HEK293 (cell line): ENCODE measurements around the gene TMEM200A.
A peak's percentile ranks its signal among the peaks of the same experiment; 100 is the strongest.

Experiments
- GLI2 ChIP-seq: fragments of 450-650 bp; formaldehyde crosslinking; IDR thresholded peaks from 2 replicates; pipeline ENCODE4; 2017; ENCODE audit warnings: missing biosample characterization, missing genetic modification characterization, low read depth, borderline replicate concordance
- KLF10 ChIP-seq: fragments of 450-650 bp; IDR thresholded peaks from 2 replicates; pipeline ENCODE4 v1.5.1; 2018; ENCODE audit warnings: missing biosample characterization, mild to moderate bottlenecking, missing genetic modification characterization
- KLF16 ChIP-seq: fragments of 450-650 bp; formaldehyde crosslinking; IDR thresholded peaks from 2 replicates; pipeline ENCODE4 v1.5.1; 2017; ENCODE audit warnings: missing biosample characterization, missing genetic modification characterization
- KLF9 ChIP-seq: fragments of 450-650 bp; formaldehyde crosslinking; IDR thresholded peaks from 2 replicates; pipeline ENCODE4 v1.5.1; 2016; ENCODE audit warnings: missing biosample characterization, missing genetic modification characterization, low read depth
- MZF1 ChIP-seq: fragments of 450-650 bp; formaldehyde crosslinking; IDR thresholded peaks from 2 replicates; pipeline ENCODE4 v1.5.1; 2017; ENCODE audit warnings: missing biosample characterization, missing genetic modification characterization, borderline replicate concordance
- PBX3 ChIP-seq: sonication (generic); formaldehyde crosslinking; IDR thresholded peaks from 2 replicates; pipeline ENCODE4 v1.8.1; 2022; ENCODE audit warnings: mild to moderate bottlenecking, moderate library complexity, missing genetic modification reagents
- PRDM1 ChIP-seq: fragments of 450-650 bp; formaldehyde crosslinking; IDR thresholded peaks from 2 replicates; pipeline ENCODE4; 2016; ENCODE audit warnings: missing biosample characterization, missing genetic modification characterization
- REPIN1 ChIP-seq: fragments of 450-650 bp; formaldehyde crosslinking; IDR thresholded peaks from 2 replicates; pipeline ENCODE4 v1.5.1; 2017; ENCODE audit warnings: missing biosample characterization, missing genetic modification characterization, low read depth
- REST ChIP-seq: fragments of 450-650 bp; formaldehyde crosslinking; IDR thresholded peaks from 2 replicates; pipeline ENCODE4 v1.5.1; 2016; ENCODE audit warnings: missing biosample characterization, missing genetic modification characterization
- ZBTB20 ChIP-seq: fragments of 450-650 bp; formaldehyde crosslinking; IDR thresholded peaks from 2 replicates; pipeline ENCODE4 v1.5.1; 2016; ENCODE audit warnings: missing biosample characterization, missing genetic modification characterization
- ZBTB49 ChIP-seq: fragments of 450-650 bp; formaldehyde crosslinking; IDR thresholded peaks from 2 replicates; pipeline ENCODE4 v1.5.1; 2016; ENCODE audit warnings: missing biosample characterization, missing genetic modification characterization, low read depth
- ZFHX2 ChIP-seq: fragments of 450-650 bp; formaldehyde crosslinking; conservative IDR thresholded peaks from 2 replicates; pipeline ENCODE4 v1.5.1; 2016; ENCODE audit warnings: missing biosample characterization, missing genetic modification characterization
- ZFP37 ChIP-seq: fragments of 450-650 bp; formaldehyde crosslinking; IDR thresholded peaks from 2 replicates; pipeline ENCODE4 v1.5.1; 2016; ENCODE audit warnings: missing biosample characterization, missing genetic modification characterization
- ZFP69B ChIP-seq: fragments of 450-650 bp; formaldehyde crosslinking; IDR thresholded peaks from 2 replicates; pipeline ENCODE4 v1.5.1; 2016; ENCODE audit warnings: missing biosample characterization, missing genetic modification characterization
- ZNF324 ChIP-seq: fragments of 450-650 bp; formaldehyde crosslinking; IDR thresholded peaks from 2 replicates; pipeline ENCODE4 v1.5.1; 2016; ENCODE audit warnings: missing biosample characterization, missing genetic modification characterization
- ZNF335 ChIP-seq: fragments of 450-650 bp; formaldehyde crosslinking; conservative IDR thresholded peaks from 2 replicates; pipeline ENCODE4 v1.5.1; 2016; ENCODE audit warnings: missing biosample characterization, missing genetic modification characterization
- ZNF501 ChIP-seq: fragments of 450-650 bp; formaldehyde crosslinking; IDR thresholded peaks from 2 replicates; pipeline ENCODE4 v1.5.1; 2016; ENCODE audit warnings: missing biosample characterization, missing genetic modification characterization
- ZNF76 ChIP-seq: fragments of 450-650 bp; formaldehyde crosslinking; IDR thresholded peaks from 2 replicates; pipeline ENCODE4; 2016; ENCODE audit warnings: low read depth, missing biosample characterization, missing genetic modification characterization, borderline replicate concordance
- TF ChIP-seq, protein P1 (sequence below): fragments of 450-650 bp; formaldehyde crosslinking; IDR thresholded peaks from 2 replicates; pipeline ENCODE4 v1.5.1; 2016; ENCODE audit warnings: missing biosample characterization, missing genetic modification characterization, borderline replicate concordance
- TF ChIP-seq, protein P2 (sequence below): fragments of 450-650 bp; formaldehyde crosslinking; IDR thresholded peaks from 2 replicates; pipeline ENCODE4 v1.5.1; 2016; ENCODE audit warnings: missing biosample characterization, missing genetic modification characterization
- TF ChIP-seq, protein P3 (sequence below): fragments of 450-650 bp; formaldehyde crosslinking; IDR thresholded peaks from 2 replicates; pipeline ENCODE4 v1.5.1; 2016; ENCODE audit warnings: missing biosample characterization, missing genetic modification characterization, borderline replicate concordance

The TMEM200A gene

GRCh38 chr6:130365166-130366106 lies at the start of gene TMEM200A (continued):
- TF ChIP-seq REST (tag by site-specific recombination) (peak; percentile 23; the same call in 1 of the 2 replicates), KLF16 (tag by site-specific recombination) (peak; percentile 63; the same call in 1 of the 2 replicates), ZNF324 (tag by site-specific recombination) (0 out of 2 replicates have a peak, but pooled peaks have one; percentile 43), PBX3 (CRISPR knock-in tag) (0 out of 2 replicates have a peak, but pooled peaks have one; percentile 47), ZFHX2 (tag by site-specific recombination) (no peak; the same call in 1 of the 2 replicates), ZNF76 (tag by site-specific recombination) (0 out of 2 replicates have a peak, but pooled peaks have one; percentile 14), KLF10 (tag by site-specific recombination) (peak; percentile 79), MZF1 (tag by site-specific recombination) (no peak), ZFP37 (tag by site-specific recombination) (peak; percentile 44; the same call in 1 of the 2 replicates), ZBTB20 (tag by site-specific recombination) (peak; percentile 79), GLI2 (tag by site-specific recombination) (no peak), KLF9 (tag by site-specific recombination) (peak; percentile 89), PRDM1 (no peak), ZBTB49 (tag by site-specific recombination) (no peak), ZFP69B (tag by site-specific recombination) (peak; percentile 69), ZNF335 (peak; percentile 85), REPIN1 (no peak), ZNF501 (0 out of 2 replicates have a peak, but pooled peaks have one; percentile 59)
- TF ChIP-seq, protein P1, sequence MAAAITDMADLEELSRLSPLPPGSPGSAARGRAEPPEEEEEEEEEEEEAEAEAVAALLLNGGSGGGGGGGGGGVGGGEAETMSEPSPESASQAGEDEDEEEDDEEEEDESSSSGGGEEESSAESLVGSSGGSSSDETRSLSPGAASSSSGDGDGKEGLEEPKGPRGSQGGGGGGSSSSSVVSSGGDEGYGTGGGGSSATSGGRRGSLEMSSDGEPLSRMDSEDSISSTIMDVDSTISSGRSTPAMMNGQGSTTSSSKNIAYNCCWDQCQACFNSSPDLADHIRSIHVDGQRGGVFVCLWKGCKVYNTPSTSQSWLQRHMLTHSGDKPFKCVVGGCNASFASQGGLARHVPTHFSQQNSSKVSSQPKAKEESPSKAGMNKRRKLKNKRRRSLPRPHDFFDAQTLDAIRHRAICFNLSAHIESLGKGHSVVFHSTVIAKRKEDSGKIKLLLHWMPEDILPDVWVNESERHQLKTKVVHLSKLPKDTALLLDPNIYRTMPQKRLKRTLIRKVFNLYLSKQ: no peak
- TF ChIP-seq, protein P2, sequence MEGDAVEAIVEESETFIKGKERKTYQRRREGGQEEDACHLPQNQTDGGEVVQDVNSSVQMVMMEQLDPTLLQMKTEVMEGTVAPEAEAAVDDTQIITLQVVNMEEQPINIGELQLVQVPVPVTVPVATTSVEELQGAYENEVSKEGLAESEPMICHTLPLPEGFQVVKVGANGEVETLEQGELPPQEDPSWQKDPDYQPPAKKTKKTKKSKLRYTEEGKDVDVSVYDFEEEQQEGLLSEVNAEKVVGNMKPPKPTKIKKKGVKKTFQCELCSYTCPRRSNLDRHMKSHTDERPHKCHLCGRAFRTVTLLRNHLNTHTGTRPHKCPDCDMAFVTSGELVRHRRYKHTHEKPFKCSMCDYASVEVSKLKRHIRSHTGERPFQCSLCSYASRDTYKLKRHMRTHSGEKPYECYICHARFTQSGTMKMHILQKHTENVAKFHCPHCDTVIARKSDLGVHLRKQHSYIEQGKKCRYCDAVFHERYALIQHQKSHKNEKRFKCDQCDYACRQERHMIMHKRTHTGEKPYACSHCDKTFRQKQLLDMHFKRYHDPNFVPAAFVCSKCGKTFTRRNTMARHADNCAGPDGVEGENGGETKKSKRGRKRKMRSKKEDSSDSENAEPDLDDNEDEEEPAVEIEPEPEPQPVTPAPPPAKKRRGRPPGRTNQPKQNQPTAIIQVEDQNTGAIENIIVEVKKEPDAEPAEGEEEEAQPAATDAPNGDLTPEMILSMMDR (tag by site-specific recombination): peak; percentile 85
- TF ChIP-seq, protein P3, sequence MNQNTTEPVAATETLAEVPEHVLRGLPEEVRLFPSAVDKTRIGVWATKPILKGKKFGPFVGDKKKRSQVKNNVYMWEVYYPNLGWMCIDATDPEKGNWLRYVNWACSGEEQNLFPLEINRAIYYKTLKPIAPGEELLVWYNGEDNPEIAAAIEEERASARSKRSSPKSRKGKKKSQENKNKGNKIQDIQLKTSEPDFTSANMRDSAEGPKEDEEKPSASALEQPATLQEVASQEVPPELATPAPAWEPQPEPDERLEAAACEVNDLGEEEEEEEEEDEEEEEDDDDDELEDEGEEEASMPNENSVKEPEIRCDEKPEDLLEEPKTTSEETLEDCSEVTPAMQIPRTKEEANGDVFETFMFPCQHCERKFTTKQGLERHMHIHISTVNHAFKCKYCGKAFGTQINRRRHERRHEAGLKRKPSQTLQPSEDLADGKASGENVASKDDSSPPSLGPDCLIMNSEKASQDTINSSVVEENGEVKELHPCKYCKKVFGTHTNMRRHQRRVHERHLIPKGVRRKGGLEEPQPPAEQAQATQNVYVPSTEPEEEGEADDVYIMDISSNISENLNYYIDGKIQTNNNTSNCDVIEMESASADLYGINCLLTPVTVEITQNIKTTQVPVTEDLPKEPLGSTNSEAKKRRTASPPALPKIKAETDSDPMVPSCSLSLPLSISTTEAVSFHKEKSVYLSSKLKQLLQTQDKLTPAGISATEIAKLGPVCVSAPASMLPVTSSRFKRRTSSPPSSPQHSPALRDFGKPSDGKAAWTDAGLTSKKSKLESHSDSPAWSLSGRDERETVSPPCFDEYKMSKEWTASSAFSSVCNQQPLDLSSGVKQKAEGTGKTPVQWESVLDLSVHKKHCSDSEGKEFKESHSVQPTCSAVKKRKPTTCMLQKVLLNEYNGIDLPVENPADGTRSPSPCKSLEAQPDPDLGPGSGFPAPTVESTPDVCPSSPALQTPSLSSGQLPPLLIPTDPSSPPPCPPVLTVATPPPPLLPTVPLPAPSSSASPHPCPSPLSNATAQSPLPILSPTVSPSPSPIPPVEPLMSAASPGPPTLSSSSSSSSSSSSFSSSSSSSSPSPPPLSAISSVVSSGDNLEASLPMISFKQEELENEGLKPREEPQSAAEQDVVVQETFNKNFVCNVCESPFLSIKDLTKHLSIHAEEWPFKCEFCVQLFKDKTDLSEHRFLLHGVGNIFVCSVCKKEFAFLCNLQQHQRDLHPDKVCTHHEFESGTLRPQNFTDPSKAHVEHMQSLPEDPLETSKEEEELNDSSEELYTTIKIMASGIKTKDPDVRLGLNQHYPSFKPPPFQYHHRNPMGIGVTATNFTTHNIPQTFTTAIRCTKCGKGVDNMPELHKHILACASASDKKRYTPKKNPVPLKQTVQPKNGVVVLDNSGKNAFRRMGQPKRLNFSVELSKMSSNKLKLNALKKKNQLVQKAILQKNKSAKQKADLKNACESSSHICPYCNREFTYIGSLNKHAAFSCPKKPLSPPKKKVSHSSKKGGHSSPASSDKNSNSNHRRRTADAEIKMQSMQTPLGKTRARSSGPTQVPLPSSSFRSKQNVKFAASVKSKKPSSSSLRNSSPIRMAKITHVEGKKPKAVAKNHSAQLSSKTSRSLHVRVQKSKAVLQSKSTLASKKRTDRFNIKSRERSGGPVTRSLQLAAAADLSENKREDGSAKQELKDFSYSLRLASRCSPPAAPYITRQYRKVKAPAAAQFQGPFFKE: no peak
